Neural cell (in vitro differentiated cells): ENCODE results near the gene USP6NL.

Experiments
- EZH2 ChIP-seq: fragments of 200-600, 300-800 bp; shearing (Covaris generic), sonication (generic); IDR thresholded peaks from 2 replicates; pipeline ENCODE4 v1.6.1; 2014; ENCODE audit warnings: antibody characterized with exemption, low read length, borderline replicate concordance, mild to moderate bottlenecking; ENCODE audit not compliant: insufficient read depth, poor library complexity, severe bottlenecking
- MXI1 ChIP-seq: fragments of 450-650 bp; conservative IDR thresholded peaks from 2 replicates; pipeline ENCODE4 v1.6.1; 2014; ENCODE audit warnings: antibody characterized with exemption, mild to moderate bottlenecking; ENCODE audit not compliant: poor library complexity, severe bottlenecking
- POLR2AphosphoS5 ChIP-seq: IDR thresholded peaks from 2 replicates; pipeline ENCODE4 v1.6.1; 2012
- RAD21 ChIP-seq: fragments of 450-650 bp; conservative IDR thresholded peaks from 2 replicates; pipeline ENCODE4 v1.6.1; 2014; ENCODE audit warnings: antibody characterized with exemption, mild to moderate bottlenecking, moderate library complexity
- TAF1 ChIP-seq: IDR thresholded peaks from 2 replicates; pipeline ENCODE4 v1.6.1; 2012; ENCODE audit warnings: low read depth
- TF ChIP-seq, protein P1 (sequence below): fragments of 450-650 bp; IDR thresholded peaks from 2 replicates; pipeline ENCODE4 v1.5.1; 2014; ENCODE audit warnings: antibody characterized with exemption, mild to moderate bottlenecking, moderate library complexity; ENCODE audit not compliant: poor library complexity, severe bottlenecking

DNA sequence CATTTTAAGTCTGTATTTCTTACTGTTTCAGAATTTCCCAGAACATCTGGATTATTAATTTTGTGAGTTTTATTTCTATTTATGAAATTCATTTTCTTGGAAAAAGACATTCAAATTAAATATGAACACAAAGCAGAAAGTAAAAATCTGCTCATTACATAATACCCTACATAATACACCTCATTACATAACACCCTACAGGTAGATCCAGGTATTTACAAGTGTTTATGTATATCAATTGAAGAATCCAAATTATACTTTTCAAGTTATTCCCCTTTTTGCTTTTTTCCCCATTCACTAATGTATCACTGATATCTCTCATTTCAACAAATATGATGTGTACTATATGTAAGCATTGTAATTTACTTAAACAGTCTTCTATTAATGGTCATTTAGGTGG is 129.1 kb downstream of the USP6NL start:
- no peak for TF ChIP-seq TAF1
- no peak for TF ChIP-seq POLR2AphosphoS5
- TF ChIP-seq, protein P1, sequence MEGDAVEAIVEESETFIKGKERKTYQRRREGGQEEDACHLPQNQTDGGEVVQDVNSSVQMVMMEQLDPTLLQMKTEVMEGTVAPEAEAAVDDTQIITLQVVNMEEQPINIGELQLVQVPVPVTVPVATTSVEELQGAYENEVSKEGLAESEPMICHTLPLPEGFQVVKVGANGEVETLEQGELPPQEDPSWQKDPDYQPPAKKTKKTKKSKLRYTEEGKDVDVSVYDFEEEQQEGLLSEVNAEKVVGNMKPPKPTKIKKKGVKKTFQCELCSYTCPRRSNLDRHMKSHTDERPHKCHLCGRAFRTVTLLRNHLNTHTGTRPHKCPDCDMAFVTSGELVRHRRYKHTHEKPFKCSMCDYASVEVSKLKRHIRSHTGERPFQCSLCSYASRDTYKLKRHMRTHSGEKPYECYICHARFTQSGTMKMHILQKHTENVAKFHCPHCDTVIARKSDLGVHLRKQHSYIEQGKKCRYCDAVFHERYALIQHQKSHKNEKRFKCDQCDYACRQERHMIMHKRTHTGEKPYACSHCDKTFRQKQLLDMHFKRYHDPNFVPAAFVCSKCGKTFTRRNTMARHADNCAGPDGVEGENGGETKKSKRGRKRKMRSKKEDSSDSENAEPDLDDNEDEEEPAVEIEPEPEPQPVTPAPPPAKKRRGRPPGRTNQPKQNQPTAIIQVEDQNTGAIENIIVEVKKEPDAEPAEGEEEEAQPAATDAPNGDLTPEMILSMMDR: no peak
- TF ChIP-seq EZH2: no peak
- TF ChIP-seq RAD21: no peak
- no peak for TF ChIP-seq MXI1
